Type B pancreatic cell (in vitro differentiated cells): ENCODE results near the gene ANKK1. TPM values are rescaled to one million over a fixed set of nuclear protein-coding genes. Genes with fewer than 3 reads are reported as not detected.

Source experiments
- DNase-seq: peaks from one replicate; pipeline ENCODE4 v3.0.0; 2021; ENCODE audit warnings: mixed read lengths; ENCODE audit not compliant: unreplicated experiment; ENCODE audit errors: extremely low spot score
- H3K27ac Mint-ChIP-seq: 2 replicates; pipeline ENCODE4 v1.8.0; 2021; ENCODE audit warnings: mild to moderate bottlenecking, mixed read lengths
- H3K27me3 Mint-ChIP-seq: 2 replicates; pipeline ENCODE4 v1.8.0; 2021; ENCODE audit warnings: mixed read lengths
- H3K36me3 Mint-ChIP-seq: 2 replicates; pipeline ENCODE4 v1.8.0; 2021; ENCODE audit warnings: mixed read lengths
- H3K4me1 Mint-ChIP-seq: one replicate; pipeline ENCODE4 v1.8.0; 2021; ENCODE audit warnings: mixed read lengths; ENCODE audit not compliant: unreplicated experiment
- H3K4me3 Mint-ChIP-seq: 2 replicates; pipeline ENCODE4 v1.8.0; 2021; ENCODE audit warnings: mild to moderate bottlenecking, mixed read lengths
- H3K9me3 Mint-ChIP-seq: 2 replicates; pipeline ENCODE4 v1.8.0; 2021; ENCODE audit warnings: mixed read lengths
- total RNA-seq: library from RNA; stranded (reverse); gene quantifications from 2 replicates; pipeline ENCODE4 v1.2.1, GENCODE V29; 2021; ENCODE audit warnings: low replicate concordance
- TF ChIP-seq, protein P1 (sequence below): fragments of 200-600 bp; sonication (generic); conservative IDR thresholded peaks from 2 replicates; pipeline ENCODE4 v1.5.0; 2021; ENCODE audit warnings: antibody characterized with exemption, mild to moderate bottlenecking

Gene ANKK1
- total RNA-seq, 1 donor from 2014 or later, result 0.53 TPM

DNA sequence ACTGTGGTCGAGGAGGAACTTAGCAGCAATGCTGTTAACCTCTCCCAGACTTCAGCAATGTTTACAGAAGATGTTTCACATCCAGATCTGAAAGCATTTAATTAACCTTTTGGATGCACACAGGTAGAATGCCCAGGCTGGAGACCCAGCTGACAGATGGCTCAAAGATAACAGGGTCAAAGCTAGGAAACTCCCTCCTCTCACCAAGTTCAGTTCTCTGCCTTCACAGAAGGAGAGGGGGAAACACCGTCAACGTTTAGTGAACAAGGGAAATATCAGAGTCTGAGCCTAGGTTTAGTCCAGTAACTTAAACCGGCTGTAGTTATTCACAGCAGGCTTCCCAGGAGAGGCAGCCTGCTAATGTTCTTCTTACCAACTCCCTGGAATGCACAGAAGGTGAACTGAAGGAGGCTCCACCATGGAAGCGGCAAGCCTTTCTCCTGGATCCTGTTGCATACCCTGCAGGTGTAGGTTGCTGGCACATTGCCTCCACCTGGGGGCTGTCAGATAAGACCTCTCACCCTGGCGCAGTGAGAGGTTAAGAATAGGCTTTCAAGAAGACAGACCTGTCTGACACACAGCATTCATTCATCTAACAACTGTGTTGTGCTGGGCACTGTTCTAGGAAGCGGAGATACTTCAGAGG is 23.5 kb upstream of the ANKK1 start:
- Mint-ChIP-seq H3K4me3 (no peak overlapping the region), H3K27ac (no peak overlapping the region), H3K9me3 (no peaks in the 10 kb centered on the region), H3K27me3 (no peaks in the 10 kb centered on the region), H3K36me3 (peaks cover 38% of the 10 kb centered on the region), H3K4me1 (no peaks in the 10 kb centered on the region)
- TF ChIP-seq, protein P1, sequence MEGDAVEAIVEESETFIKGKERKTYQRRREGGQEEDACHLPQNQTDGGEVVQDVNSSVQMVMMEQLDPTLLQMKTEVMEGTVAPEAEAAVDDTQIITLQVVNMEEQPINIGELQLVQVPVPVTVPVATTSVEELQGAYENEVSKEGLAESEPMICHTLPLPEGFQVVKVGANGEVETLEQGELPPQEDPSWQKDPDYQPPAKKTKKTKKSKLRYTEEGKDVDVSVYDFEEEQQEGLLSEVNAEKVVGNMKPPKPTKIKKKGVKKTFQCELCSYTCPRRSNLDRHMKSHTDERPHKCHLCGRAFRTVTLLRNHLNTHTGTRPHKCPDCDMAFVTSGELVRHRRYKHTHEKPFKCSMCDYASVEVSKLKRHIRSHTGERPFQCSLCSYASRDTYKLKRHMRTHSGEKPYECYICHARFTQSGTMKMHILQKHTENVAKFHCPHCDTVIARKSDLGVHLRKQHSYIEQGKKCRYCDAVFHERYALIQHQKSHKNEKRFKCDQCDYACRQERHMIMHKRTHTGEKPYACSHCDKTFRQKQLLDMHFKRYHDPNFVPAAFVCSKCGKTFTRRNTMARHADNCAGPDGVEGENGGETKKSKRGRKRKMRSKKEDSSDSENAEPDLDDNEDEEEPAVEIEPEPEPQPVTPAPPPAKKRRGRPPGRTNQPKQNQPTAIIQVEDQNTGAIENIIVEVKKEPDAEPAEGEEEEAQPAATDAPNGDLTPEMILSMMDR, result no peak
- DNase-seq, result no peak

DNA sequence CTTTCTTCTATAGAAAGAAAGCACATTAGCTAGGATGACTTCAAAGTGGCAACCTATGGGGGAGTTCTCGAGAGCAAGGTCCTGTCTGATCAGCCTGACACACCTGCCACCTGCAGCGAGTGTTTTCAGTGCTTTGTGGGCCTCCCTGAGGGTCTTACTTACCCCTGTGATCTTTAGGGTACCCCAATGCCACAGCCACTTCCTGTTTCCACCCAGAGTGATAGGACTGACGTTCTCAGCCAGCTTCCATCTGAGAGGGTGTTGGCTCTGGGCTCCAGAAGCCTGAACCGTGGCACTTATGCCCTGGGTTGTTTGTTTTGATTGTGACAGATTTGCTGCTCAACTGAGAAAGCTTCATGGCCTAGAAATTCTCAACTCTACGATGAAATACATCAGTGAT is 21.7 kb upstream of the ANKK1 start:
- peaks cover 27% of the 10 kb centered on the region for H3K36me3 Mint-ChIP-seq
- no peaks in the 10 kb centered on the region for H3K9me3 Mint-ChIP-seq
- no peak overlapping the region for H3K27ac Mint-ChIP-seq
- no peaks in the 10 kb centered on the region for H3K27me3 Mint-ChIP-seq
- H3K4me3 Mint-ChIP-seq, result no peak overlapping the region
- DNase-seq, result no peak
- no peaks in the 10 kb centered on the region for H3K4me1 Mint-ChIP-seq
- TF ChIP-seq, protein P1, result no peak

- no peaks in the 10 kb centered on the region for H3K9me3 Mint-ChIP-seq
- DNase-seq, result no peak
- TF ChIP-seq, protein P1, result no peak
- no peaks in the 10 kb centered on the region for H3K4me1 Mint-ChIP-seq
- H3K27me3 Mint-ChIP-seq, result no peaks in the 10 kb centered on the region
- peaks cover 22% of the 10 kb centered on the region for H3K36me3 Mint-ChIP-seq
- no peak overlapping the region for H3K4me3 Mint-ChIP-seq
- no peak overlapping the region for H3K27ac Mint-ChIP-seq
These were observed 18.2 kb upstream of the ANKK1 start for GRCh38 chr11:113369411-113369810.

DNA sequence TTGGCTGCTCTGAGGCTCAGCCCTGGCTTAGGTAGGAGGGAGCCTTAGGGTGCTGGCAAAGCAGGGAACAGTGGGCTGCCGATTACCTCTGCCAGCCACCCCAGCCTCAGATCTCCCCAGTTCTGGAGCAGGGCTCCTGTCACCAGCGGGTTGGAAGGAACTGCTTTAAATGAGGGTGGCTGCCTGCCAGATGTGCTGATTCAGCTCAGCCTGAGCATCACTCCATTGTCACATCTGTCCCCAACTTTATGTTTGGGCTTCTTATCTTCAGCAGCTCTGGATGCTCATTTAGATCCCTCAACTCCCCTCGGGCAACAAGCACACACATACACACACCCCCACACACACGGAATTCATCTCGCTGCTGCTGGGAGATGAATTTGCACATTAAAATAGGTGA is 16.9 kb upstream of the ANKK1 start:
- H3K36me3 Mint-ChIP-seq, result peaks cover 22% of the 10 kb centered on the region
- TF ChIP-seq, protein P1, result no peak
- no peaks in the 10 kb centered on the region for H3K9me3 Mint-ChIP-seq
- H3K4me1 Mint-ChIP-seq, result no peaks in the 10 kb centered on the region
- no peak for DNase-seq
- H3K27ac Mint-ChIP-seq, result no peak overlapping the region
- H3K27me3 Mint-ChIP-seq, result no peaks in the 10 kb centered on the region
- no peak overlapping the region for H3K4me3 Mint-ChIP-seq

DNA sequence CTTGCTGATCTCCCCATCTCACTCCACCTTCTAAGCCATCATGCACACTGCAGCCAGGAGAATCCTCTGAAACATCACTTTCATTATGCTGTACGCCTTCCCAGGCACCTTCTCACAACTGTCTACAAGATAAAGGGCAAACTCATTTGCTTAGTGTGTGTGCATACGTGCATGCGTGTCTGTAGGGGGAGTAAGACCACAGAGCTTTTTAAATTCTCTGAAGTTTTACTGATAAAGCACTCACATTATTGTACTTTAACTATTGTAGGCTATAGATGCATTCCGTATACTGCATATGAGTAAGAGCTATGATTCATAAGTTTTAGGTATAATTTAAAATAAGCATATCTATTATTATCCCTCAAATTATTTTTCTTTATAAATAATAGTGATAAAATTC is 15.3 kb upstream of the ANKK1 start:
- DNase-seq, result no peak
- Mint-ChIP-seq H3K36me3 (peaks cover 22% of the 10 kb centered on the region), H3K27me3 (no peaks in the 10 kb centered on the region), H3K27ac (no peak overlapping the region), H3K4me1 (no peaks in the 10 kb centered on the region), H3K4me3 (no peak overlapping the region), H3K9me3 (no peaks in the 10 kb centered on the region)
- TF ChIP-seq, protein P1, result peak; percentile 39
